ENCODE data around the gene FBXL5. TPM values are rescaled to one million over a fixed set of nuclear protein-coding genes. Genes with fewer than 3 reads are reported as not detected.
A peak's percentile ranks its signal among the peaks of the same experiment; 100 is the strongest.

The FBXL5 gene
- total and polyA plus RNA-seq, 2 of the 13 experiments (the other 11 are each of a cell fraction or from before 2014, with no cell fraction given) = 17.4 to 45.3 TPM

DNA sequence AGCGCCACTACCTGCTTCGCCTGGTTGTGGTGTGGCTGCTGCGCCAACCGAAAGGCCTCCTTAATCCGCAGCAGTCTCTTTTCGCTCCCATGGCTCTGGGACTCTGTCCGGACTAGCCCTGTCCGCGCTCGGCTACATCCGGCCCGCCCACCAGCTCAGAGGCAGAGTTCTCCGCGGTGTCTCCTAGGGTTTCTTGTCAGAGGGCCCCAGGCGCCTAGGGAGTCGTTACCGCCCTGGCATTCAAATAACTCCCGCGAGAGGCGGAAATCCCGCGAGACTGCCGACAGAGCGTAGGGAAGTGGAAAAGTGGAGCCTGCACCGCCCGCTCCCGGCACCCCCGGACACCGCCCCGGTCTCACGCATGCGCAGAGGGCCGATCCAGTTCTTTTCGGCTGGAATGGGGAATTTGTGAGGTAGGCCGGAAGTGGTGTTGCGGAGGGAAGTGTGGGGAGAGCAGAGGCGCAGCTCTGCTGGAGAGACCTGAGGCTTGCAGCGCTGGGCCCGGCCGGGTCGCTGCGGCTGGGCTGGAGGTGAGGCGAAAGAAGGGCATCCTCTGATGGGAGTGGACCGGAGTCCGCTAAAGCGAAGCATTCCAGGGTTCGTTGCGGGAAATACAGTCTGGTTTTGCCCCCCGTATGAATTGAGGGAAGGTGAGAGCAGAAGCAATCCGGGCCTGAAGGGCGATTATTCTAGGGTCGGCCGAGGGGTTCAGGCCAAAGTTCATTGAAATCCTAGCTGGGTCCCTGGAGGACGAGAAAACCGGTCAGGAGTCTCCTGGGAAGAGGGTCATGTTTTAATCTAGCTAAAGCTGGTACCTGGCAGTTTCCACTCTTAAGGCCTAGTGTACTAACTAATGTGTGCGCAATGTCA is 26.4 kb upstream of the FBXL5 start, which contains the start of gene FAM200B (continued):
- TF ChIP-seq, protein P1, sequence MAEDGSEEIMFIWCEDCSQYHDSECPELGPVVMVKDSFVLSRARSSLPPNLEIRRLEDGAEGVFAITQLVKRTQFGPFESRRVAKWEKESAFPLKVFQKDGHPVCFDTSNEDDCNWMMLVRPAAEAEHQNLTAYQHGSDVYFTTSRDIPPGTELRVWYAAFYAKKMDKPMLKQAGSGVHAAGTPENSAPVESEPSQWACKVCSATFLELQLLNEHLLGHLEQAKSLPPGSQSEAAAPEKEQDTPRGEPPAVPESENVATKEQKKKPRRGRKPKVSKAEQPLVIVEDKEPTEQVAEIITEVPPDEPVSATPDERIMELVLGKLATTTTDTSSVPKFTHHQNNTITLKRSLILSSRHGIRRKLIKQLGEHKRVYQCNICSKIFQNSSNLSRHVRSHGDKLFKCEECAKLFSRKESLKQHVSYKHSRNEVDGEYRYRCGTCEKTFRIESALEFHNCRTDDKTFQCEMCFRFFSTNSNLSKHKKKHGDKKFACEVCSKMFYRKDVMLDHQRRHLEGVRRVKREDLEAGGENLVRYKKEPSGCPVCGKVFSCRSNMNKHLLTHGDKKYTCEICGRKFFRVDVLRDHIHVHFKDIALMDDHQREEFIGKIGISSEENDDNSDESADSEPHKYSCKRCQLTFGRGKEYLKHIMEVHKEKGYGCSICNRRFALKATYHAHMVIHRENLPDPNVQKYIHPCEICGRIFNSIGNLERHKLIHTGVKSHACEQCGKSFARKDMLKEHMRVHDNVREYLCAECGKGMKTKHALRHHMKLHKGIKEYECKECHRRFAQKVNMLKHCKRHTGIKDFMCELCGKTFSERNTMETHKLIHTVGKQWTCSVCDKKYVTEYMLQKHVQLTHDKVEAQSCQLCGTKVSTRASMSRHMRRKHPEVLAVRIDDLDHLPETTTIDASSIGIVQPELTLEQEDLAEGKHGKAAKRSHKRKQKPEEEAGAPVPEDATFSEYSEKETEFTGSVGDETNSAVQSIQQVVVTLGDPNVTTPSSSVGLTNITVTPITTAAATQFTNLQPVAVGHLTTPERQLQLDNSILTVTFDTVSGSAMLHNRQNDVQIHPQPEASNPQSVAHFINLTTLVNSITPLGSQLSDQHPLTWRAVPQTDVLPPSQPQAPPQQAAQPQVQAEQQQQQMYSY (CRISPR knock-in tag; IDR thresholded peaks at IDR 0.05) = peak; percentile 86
- TF ChIP-seq HMGXB4 (CRISPR knock-in tag; IDR thresholded peaks at IDR 0.05; ENCODE audit: borderline replicate concordance in 1 of 2, low read depth in 1 of 2) = peak; percentile 74 to 87; a peak in 3 of 4 replicates
- no peak; the same call in 1 of the 2 replicates for TF ChIP-seq HNF1A (IDR thresholded peaks at IDR 0.05; ENCODE audit: low read depth)
- TF ChIP-seq HNF1A (CRISPR knock-in tag; IDR thresholded peaks at IDR 0.05; ENCODE audit: borderline replicate concordance) = peak; percentile 17; the same call in 1 of the 2 replicates
- 0 out of 2 replicates have a peak, but pooled peaks have one; percentile 49 for TF ChIP-seq ZNF513 (CRISPR knock-in tag; conservative IDR thresholded peaks at IDR 0.05)
- no peak for TF ChIP-seq ZNF7 (CRISPR knock-in tag; IDR thresholded peaks at IDR 0.05)
- TF ChIP-seq SIX4 (CRISPR knock-in tag; IDR thresholded peaks at IDR 0.05) = 0 out of 2 replicates have a peak, but pooled peaks have one; percentile 6
- no peak for TF ChIP-seq ZNF713 (CRISPR knock-in tag; IDR thresholded peaks at IDR 0.05)
- TF ChIP-seq ZSCAN9 (CRISPR knock-in tag; IDR thresholded peaks at IDR 0.05; ENCODE audit: borderline replicate concordance) = peak; percentile 54; the same call in 1 of the 2 replicates
- TF ChIP-seq GTF3A (CRISPR knock-in tag; conservative IDR thresholded peaks at IDR 0.05) = 0 out of 2 replicates have a peak, but pooled peaks have one; percentile 41
- no peak; the same call in 1 of the 2 replicates for TF ChIP-seq RBAK (CRISPR knock-in tag; IDR thresholded peaks at IDR 0.05)
- TF ChIP-seq LRRFIP1 (CRISPR knock-in tag; conservative IDR thresholded peaks at IDR 0.05) = no peak
- TF ChIP-seq FOXP1 (IDR thresholded peaks at IDR 0.05) = no peak
- TF ChIP-seq FOXP1 (CRISPR knock-in tag; IDR thresholded peaks at IDR 0.05) = no peak
